Keratinocyte (primary cell): ENCODE results near the gene EBF3. TPM values are rescaled to one million over a fixed set of nuclear protein-coding genes. Genes with fewer than 3 reads are reported as not detected.

Experiments
- DNase-seq: peaks from one replicate; pipeline ENCODE4 v3.0.0-alpha.2; 2011; ENCODE audit warnings: low read depth, missing footprints, low spot score
- FAIRE-seq: peaks from 2 replicates; lab custom pipeline; 2011; peaks lifted over from hg19 to GRCh38; lab: Jason Lieb, UNC
- H2AFZ ChIP-seq: 2 replicates; pipeline ENCODE4 v1.6.0; 2012; ENCODE audit warnings: low read length, control low read depth, inconsistent platforms; ENCODE audit not compliant: control insufficient read depth
- H3K27ac ChIP-seq: 2 replicates; pipeline ENCODE4 v1.5.1; 2011; ENCODE audit warnings: low read length; ENCODE audit not compliant: control insufficient read depth, insufficient read depth
- H3K27me3 ChIP-seq: 3 replicates; pipeline ENCODE4 v1.6.0; 2011; ENCODE audit warnings: low read length; ENCODE audit not compliant: control insufficient read depth, insufficient read depth; ENCODE audit errors: extremely low read depth
- H3K36me3 ChIP-seq, 2 experiments: 2 replicates in 1 of 2; 3 replicates in 1 of 2; pipeline ENCODE4 v1.5.1; 2011; ENCODE audit warnings: low read length in 2 of 2, mild to moderate bottlenecking in 1 of 2; ENCODE audit not compliant: control insufficient read depth in 2 of 2, insufficient read depth in 2 of 2; ENCODE audit errors: extremely low read depth in 1 of 2
- H3K4me1 ChIP-seq: 3 replicates; pipeline ENCODE4 v1.5.1; 2011; ENCODE audit warnings: low read length; ENCODE audit not compliant: control insufficient read depth, insufficient read depth; ENCODE audit errors: extremely low read depth
- H3K4me2 ChIP-seq: 3 replicates; pipeline ENCODE4 v1.6.0; 2011; ENCODE audit warnings: low read depth, low read length; ENCODE audit not compliant: control insufficient read depth, insufficient read depth; ENCODE audit errors: extremely low read depth
- H3K4me3 ChIP-seq, 3 experiments: fragments of 200-600 bp in 1 of 3; sonication (generic) in 1 of 3; 2 replicates in 2 of 3; 3 replicates in 1 of 3; pipeline ENCODE4 v1.5.1; 2011 to 2016; ENCODE audit warnings: low read length in 3 of 3, mild to moderate bottlenecking in 3 of 3, control low read depth in 2 of 3, inconsistent platforms in 1 of 3, low read depth in 1 of 3, mixed read lengths in 1 of 3, mixed run types in 1 of 3, moderate library complexity in 1 of 3; ENCODE audit not compliant: control insufficient read depth in 2 of 3, insufficient read depth in 2 of 3; ENCODE audit errors: extremely low read depth in 1 of 3
- H3K79me2 ChIP-seq: 2 replicates; pipeline ENCODE4 v1.6.0; 2012; ENCODE audit warnings: low read length; ENCODE audit not compliant: control insufficient read depth, insufficient read depth
- H3K9ac ChIP-seq: 3 replicates; pipeline ENCODE4 v1.6.0; 2011; ENCODE audit warnings: low read length; ENCODE audit not compliant: control insufficient read depth, insufficient read depth; ENCODE audit errors: extremely low read depth
- H3K9me1 ChIP-seq: 3 replicates; pipeline ENCODE4 v1.6.0; 2011; ENCODE audit warnings: low read length; ENCODE audit not compliant: control insufficient read depth, insufficient read depth; ENCODE audit errors: extremely low read depth
- H3K9me3 ChIP-seq: 2 replicates; pipeline ENCODE4 v1.5.1; 2012; ENCODE audit warnings: low read depth, low read length; ENCODE audit not compliant: control insufficient read depth
- H4K20me1 ChIP-seq: 3 replicates; pipeline ENCODE4 v1.6.0; 2011; ENCODE audit warnings: low read length; ENCODE audit not compliant: control insufficient read depth, insufficient read depth; ENCODE audit errors: extremely low read depth
- EZH2 ChIP-seq: IDR thresholded peaks from one replicate; pipeline ENCODE4 v1.6.1; 2012; ENCODE audit warnings: inconsistent platforms, mild to moderate bottlenecking, low read length, moderate library complexity
- dilution Hi-C: fragments of 300-500 bp; cut with MboI; formaldehyde crosslinking; loops from one replicate; pipeline ENCODE4 v1.7.0; 2020; ENCODE audit warnings: low sequenced_read_pairs; ENCODE audit not compliant: extremely low pct_ligation_motif_present
- polyA plus RNA-seq, 5 experiments: library from polyadenylated mRNA; depleted of rRNA in 3 of 5; stranded (reverse) in 3 of 5; stranded (forward) in 1 of 5; unstranded in 1 of 5; fragments of >200 nt; gene quantifications; 1 replicate in 1 of 5; 2 replicates in 3 of 5; 3 replicates in 1 of 5; pipeline versions ENCODE4 v1.2.1 to v1.2.3, GENCODE V29; 2011 to 2012; ENCODE audit warnings: missing spikeins in 2 of 5, low read depth in 1 of 5, low replicate concordance in 1 of 5
- TF ChIP-seq, protein P1 (sequence below), 3 experiments: IDR thresholded peaks in 1 of 3; conservative IDR thresholded peaks in 1 of 3; optimal IDR thresholded peaks in 1 of 3; 2 replicates in 2 of 3; 3 replicates in 1 of 3; pipeline versions ENCODE3 to v1.5.1; 2011; ENCODE audit warnings: low read length in 3 of 3, mild to moderate bottlenecking in 3 of 3, moderate library complexity in 2 of 3, control low read depth in 1 of 3, inconsistent platforms in 1 of 3; ENCODE audit not compliant: insufficient read depth in 2 of 3; ENCODE audit errors: extremely low read depth in 1 of 3

EBF3 gene
- polyA plus RNA-seq, 1 donor (not counting 4 experiments of a cell fraction or from before 2014, with no cell fraction given): not detected

DNA sequence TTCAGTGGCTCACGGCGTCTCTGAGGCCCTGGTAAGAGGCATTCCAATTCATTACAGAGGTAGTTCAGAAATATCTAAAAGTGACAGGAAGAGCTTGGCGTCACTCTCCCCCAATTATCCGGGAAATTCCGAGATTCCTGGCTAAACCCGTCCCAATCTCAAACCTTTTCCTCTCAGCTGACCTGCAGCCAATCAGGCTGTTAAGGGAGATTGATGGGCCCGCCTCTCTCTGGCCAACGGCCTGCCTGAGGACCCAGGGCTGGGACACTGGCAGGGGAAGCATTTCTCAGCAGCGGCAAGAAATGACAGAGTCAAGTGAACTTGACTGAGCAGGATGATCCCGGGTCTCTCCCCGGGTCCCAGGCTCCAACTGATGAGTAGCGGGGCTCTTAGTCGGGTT, 72.3 kb downstream of the EBF3 start:
- no peak overlapping the region for H3K27ac ChIP-seq
- DNase-seq (no peak), FAIRE-seq (no peak)
- H3K36me3 ChIP-seq: no peaks in the 10 kb centered on the region
- no peak overlapping the region for H3K4me2 ChIP-seq
- no peaks in the 10 kb centered on the region for H3K27me3 ChIP-seq
- H3K9ac ChIP-seq: no peak overlapping the region
- dilution Hi-C loops: no loop called here
- H3K9me3 ChIP-seq: no peaks in the 10 kb centered on the region
- H2AFZ ChIP-seq: no peak overlapping the region
- no peaks in the 10 kb centered on the region for H3K4me1 ChIP-seq
- H4K20me1 ChIP-seq: no peaks in the 10 kb centered on the region
- H3K9me1 ChIP-seq: no peaks in the 10 kb centered on the region
- H3K79me2 ChIP-seq: no peaks in the 10 kb centered on the region
- H3K4me3 ChIP-seq: no peak overlapping the region
- TF ChIP-seq, protein P1, sequence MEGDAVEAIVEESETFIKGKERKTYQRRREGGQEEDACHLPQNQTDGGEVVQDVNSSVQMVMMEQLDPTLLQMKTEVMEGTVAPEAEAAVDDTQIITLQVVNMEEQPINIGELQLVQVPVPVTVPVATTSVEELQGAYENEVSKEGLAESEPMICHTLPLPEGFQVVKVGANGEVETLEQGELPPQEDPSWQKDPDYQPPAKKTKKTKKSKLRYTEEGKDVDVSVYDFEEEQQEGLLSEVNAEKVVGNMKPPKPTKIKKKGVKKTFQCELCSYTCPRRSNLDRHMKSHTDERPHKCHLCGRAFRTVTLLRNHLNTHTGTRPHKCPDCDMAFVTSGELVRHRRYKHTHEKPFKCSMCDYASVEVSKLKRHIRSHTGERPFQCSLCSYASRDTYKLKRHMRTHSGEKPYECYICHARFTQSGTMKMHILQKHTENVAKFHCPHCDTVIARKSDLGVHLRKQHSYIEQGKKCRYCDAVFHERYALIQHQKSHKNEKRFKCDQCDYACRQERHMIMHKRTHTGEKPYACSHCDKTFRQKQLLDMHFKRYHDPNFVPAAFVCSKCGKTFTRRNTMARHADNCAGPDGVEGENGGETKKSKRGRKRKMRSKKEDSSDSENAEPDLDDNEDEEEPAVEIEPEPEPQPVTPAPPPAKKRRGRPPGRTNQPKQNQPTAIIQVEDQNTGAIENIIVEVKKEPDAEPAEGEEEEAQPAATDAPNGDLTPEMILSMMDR (optimal IDR thresholded peaks at IDR 0.05 in 1 of 3, IDR thresholded peaks at IDR 0.05 in 1 of 3, conservative IDR thresholded peaks at IDR 0.05 in 1 of 3; ENCODE audit: extremely low read depth in 1 of 3, insufficient read depth in 2 of 3, low read length in 3 of 3): no peak
- no peak for TF ChIP-seq EZH2

DNA sequence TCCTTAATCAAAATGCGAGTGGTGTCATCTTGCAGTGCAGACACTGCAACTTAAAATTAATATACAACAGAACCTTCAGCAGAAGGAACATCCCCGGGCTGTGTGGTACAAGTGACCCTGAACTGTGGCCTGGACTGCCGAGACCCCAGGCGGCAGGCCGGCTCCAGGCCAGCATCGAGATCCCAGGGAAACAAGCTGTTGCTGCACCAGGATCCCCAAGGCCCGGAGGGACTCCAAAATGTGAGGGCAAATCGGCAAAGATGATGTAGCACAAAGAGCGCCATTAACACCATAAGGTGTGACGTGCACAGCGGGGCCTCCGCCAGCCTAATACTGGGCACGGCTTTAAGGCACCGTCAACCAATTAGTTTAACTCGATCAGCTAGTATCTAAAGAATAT, 73.9 kb downstream of the EBF3 start:
- TF ChIP-seq, protein P1 (optimal IDR thresholded peaks at IDR 0.05 in 1 of 3, IDR thresholded peaks at IDR 0.05 in 1 of 3, conservative IDR thresholded peaks at IDR 0.05 in 1 of 3; ENCODE audit: extremely low read depth in 1 of 3, insufficient read depth in 2 of 3, low read length in 3 of 3): no peak
- no peak for TF ChIP-seq EZH2
- FAIRE-seq: no peak
- dilution Hi-C loops: no loop called here

More for the DNA sequence above, 73.9 kb downstream of the EBF3 start:
- Histone ChIP-seq H3K9me1 (no peaks in the 10 kb centered on the region), H3K9me3 (no peaks in the 10 kb centered on the region), H3K79me2 (no peaks in the 10 kb centered on the region), H3K4me1 (no peaks in the 10 kb centered on the region), H3K27me3 (no peaks in the 10 kb centered on the region), H3K27ac (no peak overlapping the region), H4K20me1 (no peaks in the 10 kb centered on the region), H2AFZ (no peak overlapping the region), H3K36me3 (no peaks in the 10 kb centered on the region), H3K4me3 (no peak overlapping the region), H3K4me2 (no peak overlapping the region), H3K9ac (no peak overlapping the region)
- DNase-seq: no peak
